NCI-H146 treated with DMSO at 0.1 percent for 48 hours (cell line): ENCODE data around the gene ATP2B3.

Experiments used
- DNase-seq: peaks from one replicate; lab custom pipeline; 2025; ENCODE audit not compliant: unreplicated experiment; lab: John Stamatoyannopoulos, UW

Gene ATP2B3

DNA sequence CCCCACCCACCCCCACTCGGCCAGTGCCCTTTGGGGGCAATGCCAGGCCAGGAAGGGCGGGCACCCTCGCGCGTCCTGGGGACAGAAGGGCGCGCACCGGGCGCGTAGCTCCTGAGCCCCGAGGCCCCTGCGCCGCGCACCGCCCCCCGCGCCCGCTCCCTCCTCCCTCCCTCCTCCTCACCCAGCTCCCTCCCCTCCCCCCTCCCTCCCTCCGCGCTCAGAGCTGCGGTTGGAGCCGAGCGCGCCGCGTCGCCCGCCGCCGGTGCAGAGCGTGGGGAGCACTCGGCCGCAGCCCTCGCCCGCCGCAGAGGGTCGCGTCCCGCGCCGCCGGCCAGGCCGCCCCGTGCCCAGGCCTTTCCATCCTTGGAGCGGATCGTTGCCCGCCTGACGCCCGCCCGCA is at the start of gene ATP2B3:
Gene ATP2B3, plus strand, starts transcription at position 220 of the 400 bp plus-strand sequence. CDS start 18,606 bp downstream, outside the sequence.
- DNase-seq = no peak

DNA sequence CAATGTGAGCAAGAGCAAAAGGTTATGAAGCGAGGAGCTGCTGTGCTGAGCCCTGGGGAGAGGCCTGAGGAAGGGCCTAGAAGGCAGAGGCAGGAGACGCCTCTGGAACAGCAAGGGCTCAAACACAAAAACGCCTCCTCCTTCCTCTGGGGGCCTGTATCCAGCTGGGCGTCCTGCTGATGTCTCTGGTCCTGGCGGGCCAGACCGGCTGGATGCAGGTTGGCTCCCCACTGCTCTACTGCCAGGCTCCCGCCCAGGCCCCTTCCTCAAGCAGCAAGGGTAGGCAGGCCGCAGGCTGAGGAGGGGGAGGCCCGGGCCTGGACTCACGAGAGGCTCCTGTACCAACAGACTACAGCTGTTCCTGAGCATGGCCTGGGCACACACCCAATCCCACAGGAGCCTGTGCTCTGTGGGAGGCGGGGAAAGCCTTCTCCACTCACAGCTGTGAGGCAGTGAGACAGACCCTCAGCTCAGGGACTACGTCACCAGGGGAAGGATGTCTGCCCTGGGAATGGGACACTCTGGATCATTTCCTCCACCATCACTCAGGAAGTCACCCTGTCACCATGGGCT is 49.3 kb upstream of the ATP2B3 start:
- no peak for DNase-seq

- no peak for DNase-seq
Measured at GRCh38 chrX:153469811-153470410, 47.5 kb upstream of the ATP2B3 start.

DNA sequence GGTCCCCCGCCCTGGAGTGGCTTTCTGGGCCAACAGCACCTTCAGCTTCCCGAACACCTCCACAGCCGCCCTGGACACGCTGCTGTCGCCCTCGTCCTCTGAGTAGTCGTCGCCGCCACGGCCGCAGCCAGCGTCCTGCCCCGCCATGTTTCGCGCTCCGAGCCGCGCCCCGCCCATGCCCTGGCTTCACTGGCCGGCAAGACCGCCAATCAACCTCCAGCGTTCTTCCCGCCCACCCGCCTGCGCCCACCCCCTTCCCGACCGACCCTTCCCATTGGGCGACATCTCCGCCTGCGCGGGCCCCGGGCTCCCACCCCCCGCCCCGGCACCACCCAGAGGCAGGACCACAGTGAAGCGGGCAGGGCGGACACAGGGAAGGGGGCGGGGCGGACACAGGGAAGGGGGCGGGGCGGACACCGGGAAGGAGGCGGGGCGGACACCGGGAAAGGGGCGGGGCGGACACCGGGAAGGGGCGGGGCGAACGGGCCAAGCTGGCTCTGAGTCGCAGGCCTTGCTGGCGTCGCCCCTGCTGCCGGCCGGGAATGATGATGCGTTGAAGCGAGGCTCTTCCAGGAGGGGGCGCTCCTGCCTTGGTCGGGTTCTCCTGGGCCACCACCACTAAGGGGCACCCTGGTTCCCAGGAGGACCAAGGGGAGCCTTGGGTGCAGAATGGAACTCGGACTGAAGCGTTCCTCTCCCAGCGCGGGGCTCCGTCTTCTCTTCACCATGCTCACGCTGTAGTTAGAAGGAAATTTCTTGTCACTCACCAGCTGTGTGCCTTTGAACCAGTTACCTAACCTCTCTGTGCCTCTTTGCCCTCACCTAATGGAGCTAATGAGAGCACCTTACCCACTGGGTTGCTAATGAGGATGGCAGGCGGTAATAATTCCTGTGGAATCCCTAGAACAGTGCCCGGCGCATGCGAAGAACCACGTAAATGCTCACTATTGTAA is 46.8 kb upstream of the ATP2B3 start, which contains the start of gene HAUS7:
Gene HAUS7, minus strand, starts transcription at position 166 of the 953 bp plus-strand sequence. Its CDS starts 19 bp downstream, at position 147.
- peak; percentile 84 for DNase-seq

DNA sequence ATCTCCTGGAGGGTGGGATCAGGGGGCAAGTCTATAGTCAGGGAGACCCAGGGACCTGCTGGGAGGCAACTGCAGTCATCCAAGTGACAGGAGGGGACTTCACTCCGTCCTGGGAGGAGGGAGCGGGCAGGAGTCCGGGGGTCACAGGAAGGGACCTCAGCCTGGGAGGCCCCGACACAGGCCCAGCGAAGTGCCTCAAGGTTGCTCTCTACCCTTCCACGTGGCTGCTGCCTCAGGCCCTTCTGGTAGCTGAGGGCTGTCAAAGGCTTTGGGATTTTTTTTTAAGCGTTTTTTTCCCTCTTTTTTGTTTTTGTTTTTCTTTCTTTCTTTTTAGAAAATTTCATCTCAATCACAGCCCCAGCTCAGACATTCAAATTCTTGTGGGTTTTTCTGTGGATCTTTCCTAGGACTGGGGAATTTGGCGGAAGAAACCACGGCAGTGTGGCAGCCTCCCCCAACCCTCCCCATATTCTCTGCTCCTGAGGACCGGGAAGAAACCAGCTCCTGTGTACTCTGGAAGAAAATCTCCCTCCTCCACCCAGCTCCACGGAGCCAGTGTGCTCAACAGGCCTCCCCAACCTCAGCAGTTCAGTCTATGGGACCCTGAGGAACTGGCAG is 45.7 kb upstream of the ATP2B3 start:
- DNase-seq = no peak

DNA sequence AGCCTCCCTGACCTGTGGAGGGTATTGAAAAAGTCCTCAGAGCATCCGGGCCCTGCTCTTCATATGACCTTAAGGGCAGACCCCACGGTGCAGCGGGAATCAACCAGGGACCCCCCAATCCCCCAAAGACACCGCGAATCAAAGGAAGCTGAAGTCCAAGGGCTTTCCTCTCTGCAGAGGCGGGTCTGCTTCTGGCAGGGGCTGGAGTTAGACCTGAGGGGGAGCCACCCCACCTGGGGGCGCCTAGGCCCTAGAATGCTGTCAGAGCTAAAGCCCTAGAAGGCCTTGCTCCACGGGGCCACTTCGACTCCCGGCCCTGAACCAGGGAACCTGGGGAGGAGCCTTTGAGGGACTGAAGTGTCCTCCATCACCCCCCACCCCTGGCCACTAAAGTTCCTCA is 44.3 kb upstream of the ATP2B3 start:
- no peak for DNase-seq

GRCh38 chrX:153474266-153474665 is 43.2 kb upstream of the ATP2B3 start:
- DNase-seq = no peak

DNA sequence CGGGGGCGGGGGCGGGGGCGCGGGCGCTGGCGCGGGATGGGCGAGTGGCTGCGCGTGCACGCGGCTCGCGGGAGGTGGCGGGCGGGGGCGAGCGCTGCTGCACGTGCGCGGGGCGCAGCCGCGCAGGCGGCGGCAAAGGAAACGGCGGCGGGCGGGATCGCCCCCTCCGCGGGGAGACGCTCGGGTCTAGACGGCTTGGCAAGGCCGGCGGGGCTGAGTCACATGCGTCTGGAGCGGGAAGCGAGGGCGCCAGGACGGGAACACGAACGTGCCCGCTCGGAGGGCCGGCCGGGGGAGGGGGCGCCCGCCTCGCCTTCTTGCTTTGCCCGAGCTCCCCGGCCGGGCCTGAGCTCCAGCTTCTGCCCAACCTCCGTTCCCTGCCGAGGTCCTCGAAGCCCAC is 42.7 kb upstream of the ATP2B3 start:
- no peak for DNase-seq

DNA sequence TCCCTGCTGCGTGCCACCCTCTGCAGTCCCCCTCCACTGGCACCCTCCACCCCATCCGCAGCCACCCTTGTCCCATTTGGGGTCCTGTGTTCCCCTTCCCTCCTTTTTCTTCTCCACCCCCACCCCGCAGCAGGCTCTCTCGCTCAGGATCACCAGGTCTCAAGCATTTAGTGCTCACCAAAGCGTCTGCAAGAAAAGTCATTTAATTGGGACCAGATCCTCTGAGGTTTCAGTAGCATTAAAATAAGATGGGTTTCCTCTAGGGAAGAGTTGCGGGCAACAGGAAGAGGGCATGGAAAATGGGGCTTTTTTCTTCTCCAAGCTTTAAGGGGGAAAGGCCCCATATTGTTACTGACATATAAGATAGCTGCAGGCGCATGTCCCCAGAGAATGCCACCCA is 42.2 kb upstream of the ATP2B3 start:
- no peak for DNase-seq

DNA sequence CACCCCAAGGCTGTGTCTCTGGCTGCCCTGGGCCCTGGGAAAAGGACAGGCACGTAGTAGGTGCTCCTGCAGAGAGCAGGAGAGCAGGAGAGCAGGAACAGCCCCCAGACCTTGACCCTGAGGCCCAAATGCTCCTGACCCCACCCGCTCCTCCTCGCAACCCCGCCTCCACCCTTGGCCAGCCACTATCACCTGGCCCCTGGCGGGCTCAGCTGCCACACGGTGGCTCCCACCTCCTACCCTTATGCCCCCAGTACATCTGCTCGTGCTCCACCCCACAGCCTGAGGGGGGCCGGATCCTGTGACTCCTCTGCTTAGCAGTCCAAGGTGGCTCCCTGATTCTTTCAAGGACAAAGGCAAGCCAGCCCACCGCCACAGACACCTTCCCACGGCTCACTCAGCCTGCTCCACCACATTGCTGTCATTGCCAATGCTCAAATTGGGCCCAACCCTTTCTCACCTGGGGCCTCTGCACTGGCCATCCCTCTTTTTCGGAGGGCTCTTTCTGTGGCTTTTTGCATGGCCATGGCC is 41.6 kb upstream of the ATP2B3 start:
- no peak for DNase-seq

DNA sequence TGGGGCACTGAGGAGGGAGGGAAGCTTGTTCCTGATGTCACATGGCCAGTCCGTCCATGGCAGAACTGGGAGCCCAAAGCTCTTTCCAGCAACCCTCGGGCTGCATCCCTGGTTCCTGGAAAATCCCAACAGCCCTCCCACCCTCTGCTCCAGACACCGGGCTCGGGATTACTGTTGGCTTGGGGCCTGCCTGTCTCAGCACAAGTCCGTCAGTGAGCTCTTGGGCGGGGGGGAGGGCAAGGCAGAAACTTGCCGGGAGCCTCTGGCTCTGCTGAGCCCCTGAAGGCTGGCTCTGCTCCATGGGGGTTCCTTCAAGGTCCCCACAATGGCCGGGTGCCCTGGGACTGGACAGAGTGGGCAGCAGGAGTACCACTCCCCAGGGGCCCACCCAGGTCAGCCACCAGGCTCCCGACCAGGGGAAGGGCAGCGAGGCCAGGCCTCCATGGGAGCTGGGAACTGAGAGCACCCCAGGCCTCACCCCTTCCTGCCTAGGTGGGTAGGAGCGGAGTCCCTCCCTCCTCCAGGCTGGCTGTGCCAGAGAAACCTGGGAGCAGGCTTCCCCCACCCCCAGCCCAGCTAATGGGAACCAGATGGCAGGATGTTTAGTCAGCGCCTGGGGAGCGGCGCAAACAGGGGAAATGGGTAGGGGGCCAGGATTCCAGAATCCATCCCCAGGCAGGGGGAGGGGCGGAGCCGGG is 40.6 kb upstream of the ATP2B3 start:
- peak; percentile 11 for DNase-seq

GRCh38 chrX:153477364-153477857 is 40.0 kb upstream of the ATP2B3 start:
- no peak for DNase-seq

- DNase-seq = no peak
Measured at GRCh38 chrX:153477901-153478300, 39.5 kb upstream of the ATP2B3 start.

DNA sequence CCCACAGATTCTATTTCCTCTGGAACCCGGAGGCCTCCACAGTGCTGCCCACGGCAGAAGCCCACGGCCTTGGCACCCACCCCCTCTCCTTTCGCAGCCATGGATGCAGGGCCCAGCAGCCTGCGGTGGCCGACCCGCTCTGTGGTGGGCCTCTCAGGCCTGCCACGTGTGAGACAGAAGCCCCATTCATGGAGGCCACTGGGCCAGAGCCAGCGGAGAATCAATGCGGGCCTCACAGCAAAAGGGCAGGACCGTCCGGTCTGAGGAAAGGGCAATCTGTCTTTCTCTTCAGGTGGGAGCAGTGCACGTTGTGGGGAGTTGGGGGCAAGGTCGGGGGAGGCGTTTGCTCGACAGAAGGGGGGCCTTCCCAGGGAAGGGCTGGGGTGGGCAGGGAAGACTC is 38.7 kb upstream of the ATP2B3 start:
- no peak for DNase-seq

GRCh38 chrX:153481043-153481442 is 36.4 kb upstream of the ATP2B3 start:
- DNase-seq = no peak

DNA sequence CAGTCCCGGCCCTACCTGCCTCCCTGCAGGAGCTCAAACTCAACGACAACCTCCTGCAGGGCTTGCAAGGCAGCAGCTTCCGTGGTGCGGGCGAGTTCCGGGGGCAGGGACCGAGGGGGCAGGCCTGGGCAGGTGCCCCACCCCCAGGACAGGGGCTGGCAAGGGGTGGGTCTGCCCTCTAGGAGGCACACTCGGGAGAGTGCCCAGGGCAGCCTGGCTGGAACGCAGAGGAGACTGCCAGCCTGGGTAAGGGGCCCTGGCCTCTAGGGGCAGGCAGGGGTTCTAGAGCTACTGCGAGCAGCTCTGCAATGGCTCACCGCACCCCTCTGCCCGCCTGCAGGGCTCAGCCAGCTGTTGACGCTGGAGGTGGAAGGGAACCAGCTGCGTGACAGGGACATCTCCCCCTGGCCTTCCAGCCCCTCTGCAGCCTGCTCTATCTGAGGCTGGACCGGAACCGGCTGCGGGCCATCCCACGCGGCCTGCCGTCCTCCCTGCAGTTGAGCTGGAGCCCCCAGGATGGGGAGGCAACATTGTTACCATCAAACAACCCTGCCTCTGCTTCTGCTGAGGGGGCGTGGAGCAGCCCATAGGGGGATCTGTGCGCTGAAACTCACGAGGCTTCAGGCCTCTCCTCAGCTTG is 34.9 kb upstream of the ATP2B3 start:
- no peak for DNase-seq

DNA sequence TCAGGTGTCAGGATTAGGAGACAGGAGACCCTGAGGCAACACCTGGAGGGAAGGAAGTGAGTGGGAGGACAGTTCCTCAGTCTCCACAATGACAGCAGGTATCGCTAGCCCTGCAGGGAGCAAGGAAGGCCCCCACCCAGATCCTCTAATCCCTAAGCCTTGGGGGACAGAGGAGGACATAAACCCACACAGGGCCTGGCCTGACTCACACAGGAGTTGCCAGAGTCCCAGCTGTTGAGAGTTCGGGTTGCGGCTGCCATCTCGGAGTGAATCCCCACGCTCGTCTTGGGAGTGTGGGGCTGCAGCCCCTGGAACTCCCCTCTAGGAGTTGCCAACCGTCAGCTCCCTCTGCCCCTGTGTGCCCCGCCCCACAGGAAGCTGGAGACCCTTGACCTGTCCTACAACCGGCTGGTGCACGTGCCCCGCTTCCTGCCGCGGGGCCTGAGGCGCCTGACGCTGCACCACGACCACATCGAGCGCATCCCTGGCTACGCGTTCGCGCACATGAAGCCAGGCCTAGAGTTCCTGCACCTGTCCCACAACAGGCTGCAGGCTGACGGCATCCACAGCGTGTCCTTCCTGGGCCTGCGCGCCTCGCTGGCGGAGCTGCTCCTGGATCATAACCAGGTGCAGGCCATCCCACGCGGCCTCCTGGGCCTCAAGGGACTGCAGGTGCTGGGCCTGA is 31.9 kb upstream of the ATP2B3 start:
- no peak for DNase-seq

DNA sequence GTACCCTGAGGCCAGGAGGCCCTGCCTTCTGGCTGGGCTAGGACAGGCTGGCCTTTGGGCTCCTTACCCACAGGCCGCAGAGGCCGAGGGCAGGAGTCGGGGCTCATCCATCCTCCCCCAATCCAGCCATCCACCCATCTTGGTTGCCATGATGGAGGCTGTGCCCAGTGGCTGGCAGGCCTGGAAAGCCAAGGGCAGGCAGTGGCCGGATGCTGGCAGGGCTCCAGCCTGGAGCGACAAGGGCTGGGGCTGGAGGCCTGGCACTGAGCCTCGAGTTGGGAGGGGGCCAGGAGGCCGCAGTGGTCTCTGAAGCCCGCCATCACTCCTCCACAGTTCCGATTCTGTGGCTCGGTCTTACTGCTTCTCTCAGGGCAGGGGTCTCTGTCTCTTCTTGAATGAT is 31.3 kb upstream of the ATP2B3 start:
- no peak for DNase-seq

- no peak for DNase-seq
Measured at GRCh38 chrX:153487590-153488071, 29.8 kb upstream of the ATP2B3 start.
